HG03135 (cell line): ENCODE results near the gene NACA2.
"Not testable (repeated sequence)": the region's sequence is repeated elsewhere in the genome, so short reads cannot be mapped to it uniquely, and the experiment has no call there.

Experiments used
- ATAC-seq: cut with Tn5 transposase; IDR thresholded peaks from one replicate; pipeline ENCODE4 v1.9.1; 2021; ENCODE audit warnings: mild to moderate bottlenecking, moderate library complexity; ENCODE audit not compliant: unreplicated experiment

The NACA2 gene

DNA sequence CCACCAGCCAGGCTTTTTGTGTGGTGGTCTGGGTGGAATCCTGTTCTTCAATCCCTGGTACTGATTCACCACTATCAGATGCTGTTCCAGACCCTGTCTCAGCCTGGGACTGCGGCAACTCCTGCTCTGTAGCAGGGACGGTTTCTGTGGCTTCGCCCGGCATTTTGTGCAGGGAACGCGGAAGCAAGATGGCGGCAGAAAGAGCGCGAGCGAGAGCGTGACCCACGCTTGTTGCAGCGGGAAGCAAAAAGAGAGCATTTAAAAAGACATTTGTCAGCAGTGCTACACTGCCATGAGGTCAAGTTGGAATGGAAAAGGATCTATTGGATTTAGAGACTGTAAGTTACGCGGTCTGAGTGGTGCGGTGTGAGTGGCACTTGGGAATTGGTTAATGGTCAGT is at the start of gene NACA2:
TSS of gene NACA2 (minus strand) at position 202 of the 400 bp plus-strand sequence. CDS start at position 163, 39 bp downstream.
- ATAC-seq, result no peak

DNA sequence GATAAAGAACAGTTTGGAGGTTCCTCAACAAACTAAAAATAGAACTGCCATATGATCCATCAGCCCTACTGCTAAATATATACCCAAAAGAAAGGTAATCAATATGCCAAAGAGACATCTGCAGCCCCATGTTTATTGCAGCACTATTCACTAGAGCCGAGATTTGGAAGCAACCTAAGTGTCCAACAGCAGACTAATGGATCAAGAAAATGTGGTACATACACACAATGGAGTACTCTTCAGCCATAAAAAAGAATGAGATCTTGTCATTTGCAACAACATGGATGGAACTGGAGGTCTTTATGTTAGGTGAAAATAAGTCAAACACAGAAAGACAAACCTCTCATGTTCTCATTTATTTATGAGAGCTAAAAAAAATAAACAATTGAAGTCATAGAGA is 48.8 kb upstream of the NACA2 start:
- no peak for ATAC-seq

DNA sequence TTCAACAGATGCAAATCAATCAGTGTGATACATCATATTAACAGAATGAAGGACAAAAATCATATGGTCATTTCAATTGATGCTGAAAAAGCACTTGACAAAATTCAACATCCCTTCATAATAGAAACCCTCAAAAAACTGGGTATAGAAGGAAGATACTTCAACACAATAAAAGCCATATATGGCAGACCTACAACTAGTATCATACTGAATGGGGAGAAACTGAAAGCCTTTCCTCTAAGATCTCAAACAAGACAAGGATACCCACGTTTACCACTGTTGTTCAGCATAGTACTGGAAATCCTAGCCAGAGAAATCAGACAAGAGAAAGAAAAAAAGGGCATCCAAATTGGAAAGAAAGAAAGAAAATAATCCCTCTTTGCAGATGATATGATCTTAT is 47.1 kb upstream of the NACA2 start:
- no peak for ATAC-seq

DNA sequence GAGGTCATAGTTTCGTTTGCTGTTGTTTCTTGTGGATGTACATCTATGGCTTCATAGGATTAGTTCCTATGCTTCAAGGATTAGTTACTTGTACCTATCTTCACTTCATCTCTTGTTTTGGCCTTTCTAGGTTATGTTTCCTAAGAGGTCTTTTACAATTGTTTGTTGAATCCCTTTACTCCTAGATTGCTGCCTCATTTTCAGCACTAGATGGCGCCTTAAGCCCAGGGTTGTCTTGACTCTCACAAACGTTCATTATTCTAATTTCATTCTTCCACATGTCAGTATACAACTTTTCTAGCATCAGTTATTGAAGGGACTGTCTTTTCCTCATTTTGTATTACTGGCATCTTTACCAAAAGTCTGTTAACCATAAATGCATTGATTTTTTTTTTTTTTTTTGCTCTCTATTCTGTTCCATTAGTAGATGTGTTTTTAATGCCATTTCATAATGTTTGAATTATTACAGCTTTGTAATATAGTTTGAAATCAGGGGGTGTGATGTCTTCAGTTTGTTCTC is 45.0 kb upstream of the NACA2 start:
- no peak for ATAC-seq

DNA sequence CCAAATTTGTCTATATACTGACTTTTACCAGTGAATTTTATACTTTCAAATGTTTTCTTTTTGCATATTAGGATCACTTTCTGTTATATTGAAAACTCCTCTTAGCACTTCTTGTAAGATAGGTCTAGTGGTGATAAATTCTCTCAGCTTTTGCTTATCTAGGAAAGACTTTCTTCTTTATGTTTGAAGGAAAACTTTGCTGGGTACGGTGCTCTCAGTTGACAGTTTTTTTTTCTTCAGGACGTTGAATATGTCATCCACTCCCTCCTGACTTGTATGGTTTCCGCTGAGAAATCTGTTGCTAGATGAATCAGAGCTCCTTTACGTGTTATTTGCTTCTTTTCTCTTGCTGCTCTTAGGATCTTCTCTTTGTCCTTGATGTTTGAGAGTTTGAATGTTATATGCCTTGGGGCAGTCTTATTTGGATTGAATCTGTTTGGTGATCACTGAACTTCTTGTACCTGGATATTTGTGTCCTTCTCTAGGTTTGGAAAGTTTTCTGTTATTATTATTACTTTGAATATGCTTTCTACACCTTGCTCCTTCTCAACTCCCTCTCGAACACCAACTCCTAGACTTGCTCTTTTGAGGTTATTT is 44.0 kb upstream of the NACA2 start:
- ATAC-seq, result no peak

DNA sequence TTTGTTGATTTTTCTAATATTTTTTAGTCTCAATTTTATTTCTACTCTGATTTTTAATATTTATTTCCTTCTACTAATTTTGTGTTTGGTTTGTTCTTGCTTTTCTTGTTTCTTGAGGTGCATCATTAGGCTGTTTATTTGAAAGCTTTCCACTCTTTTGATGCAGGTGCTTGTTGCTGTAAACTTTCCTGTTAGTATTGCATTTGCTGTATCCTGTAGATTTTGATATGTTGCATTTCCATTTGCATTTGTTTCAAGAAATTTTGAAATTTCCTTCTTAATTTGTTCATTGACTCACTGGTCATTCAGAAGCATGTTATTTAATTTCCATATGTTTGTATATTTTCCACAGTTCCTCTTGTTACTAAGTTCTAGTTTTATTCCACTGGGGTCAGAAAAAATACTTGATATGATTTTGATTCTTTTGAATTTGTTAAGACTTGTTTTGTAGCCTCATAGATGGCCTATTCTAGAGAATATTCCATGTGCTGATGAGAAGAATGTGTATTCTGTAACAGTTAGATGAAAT is 43.1 kb upstream of the NACA2 start:
- ATAC-seq, result no peak

DNA sequence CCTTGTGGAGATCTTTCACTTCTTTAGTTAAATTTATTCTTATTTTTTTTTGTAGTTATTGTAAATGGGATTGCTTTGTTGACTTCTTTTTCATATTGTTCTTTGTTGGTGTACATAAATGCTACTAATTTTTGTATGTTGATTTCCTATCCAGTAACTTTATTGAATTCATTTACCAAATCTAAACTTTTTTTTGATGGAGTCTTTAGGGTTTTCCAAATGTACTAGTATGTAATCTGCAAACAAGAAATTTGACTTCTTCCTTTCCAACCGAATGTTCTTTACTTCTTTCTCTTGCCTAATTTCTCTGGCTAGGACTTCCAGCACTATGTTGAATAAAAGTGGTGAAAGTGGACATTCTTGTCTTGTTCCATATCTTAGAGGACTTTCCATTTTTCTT is 41.8 kb upstream of the NACA2 start:
- ATAC-seq, result no peak

DNA sequence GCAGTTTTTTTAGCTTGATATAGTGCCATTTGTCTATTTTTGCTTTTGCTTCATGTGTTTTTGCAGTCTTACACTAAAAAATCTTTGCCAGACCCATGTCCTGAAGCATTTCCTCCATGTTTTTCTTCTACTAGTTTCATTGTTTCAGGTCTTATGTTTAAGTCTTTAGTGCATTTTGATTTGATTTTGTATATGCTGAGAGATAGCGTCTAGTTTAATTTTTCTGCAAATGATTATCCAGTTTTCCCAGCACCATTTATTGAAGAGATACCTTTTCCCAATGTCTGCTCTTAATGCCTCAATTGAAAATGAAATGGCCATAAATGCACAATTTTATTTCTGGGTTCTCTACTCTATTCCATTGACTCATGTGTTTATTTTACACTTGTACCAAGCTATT is 40.8 kb upstream of the NACA2 start:
- ATAC-seq, result no peak

DNA sequence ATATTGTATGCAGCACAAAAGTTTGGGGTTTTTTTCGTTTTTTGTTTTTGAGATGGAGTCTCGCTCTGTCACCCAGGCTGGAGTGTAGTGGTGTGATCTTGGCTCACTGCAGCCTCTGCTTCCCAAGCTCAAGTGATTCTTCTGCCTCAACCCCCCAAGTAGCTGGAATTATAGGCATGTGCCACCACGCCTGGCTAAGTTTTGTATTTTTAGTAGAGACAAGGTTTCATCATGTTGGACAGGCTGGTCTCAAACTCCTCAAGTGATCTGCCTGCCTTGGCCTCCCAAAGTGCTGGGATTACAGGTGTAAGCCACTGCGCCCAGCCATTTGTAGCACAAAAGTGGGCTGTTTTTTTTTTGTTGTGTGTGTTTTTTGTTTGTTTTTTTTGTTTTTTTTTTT is 37.1 kb upstream of the NACA2 start:
- ATAC-seq, result not testable (repeated sequence)

DNA sequence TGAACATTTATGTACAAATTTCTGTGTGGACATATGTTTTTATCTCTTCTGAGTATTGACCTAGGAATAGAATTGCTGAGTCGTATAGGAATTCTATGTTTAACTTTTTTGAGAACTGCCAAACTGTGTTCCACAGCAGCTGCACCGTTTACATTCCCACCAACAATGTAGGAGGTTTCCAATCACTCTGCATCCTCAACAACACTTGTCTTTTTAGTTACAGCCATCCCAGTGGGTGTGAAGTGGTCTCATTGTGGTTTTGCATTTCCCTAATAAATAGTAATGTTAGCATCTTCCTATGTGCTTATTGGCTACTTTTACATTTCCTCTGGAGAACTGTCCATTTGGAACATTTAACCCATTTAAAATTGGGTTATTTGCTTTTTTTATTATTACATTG is 36.6 kb upstream of the NACA2 start:
- no peak for ATAC-seq

DNA sequence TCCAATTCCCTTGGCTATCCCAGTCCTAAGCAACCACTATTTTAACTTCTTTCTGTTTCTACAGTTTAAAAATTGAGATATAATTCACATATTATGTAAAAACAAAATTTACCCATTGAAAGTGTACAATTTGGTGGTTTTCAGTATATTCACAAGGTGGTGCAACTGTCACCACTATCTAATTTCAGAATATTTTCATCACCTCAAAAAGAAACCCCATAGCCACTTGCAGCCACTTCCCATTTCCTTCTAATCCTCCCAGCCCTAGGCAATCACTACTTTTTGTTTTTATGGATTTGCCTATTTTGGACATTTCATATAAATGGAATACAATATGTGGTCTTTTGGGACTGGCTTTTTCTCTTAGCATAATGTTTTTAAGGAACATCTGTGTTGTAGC is 36.1 kb upstream of the NACA2 start:
- no peak for ATAC-seq

DNA sequence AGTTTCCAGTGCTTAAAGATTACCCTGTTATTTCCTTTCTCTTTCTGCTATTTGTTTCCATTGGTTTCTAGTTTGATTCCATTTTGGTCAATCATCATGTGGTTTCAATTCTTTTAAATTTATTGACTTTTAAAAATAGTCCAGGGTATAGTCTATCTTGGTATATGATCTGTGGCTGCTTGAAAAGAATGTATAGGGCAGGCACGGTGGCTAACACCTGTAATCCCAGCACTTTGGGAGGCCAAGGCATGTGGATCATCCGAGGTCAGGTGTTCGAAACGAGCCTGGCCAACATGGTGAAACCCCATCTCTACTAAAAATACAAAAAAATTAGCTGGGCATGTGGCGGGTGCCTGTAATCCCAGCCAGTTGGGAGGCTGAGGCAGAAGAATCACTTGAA is 34.5 kb upstream of the NACA2 start:
- no peak for ATAC-seq

DNA sequence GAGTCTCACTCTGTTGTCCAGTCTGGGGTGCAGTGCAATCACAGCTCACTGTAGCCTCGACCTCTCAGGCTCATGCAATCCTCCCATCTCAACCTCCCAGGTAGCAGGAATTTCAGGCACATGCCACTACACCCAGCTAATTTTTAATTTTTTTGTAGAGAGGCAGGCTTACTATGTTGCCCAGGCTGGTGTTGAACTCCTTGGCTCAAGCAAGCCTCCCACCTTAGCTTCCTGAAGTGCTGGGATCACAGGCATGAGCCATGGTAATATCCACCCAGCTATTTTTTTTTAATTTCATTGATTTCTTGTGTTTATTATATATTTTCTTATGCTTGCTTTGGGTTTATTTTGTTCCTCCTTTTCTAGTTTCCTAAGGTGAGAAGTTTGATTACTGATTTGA is 33.9 kb upstream of the NACA2 start:
- no peak for ATAC-seq

DNA sequence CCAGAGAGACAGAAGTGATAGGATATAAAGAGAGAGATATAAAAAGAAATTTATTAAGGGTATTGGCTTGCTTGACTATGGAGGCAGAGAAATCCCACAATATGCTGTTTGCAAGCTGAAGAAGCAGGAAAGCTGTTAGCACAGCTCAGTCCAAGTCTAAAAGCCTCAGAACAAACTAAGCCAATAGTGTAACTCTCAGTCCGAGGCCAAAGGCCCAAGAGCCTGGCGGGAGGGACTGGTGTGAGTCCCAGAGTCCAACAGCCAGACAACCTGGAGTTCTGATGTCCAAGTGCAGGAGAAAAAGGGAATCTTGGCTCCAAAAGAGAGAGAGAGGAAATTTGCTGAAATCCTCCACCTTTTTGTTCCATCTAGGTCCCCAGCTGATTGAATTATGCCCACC is 30.3 kb upstream of the NACA2 start:
- ATAC-seq, result no peak

DNA sequence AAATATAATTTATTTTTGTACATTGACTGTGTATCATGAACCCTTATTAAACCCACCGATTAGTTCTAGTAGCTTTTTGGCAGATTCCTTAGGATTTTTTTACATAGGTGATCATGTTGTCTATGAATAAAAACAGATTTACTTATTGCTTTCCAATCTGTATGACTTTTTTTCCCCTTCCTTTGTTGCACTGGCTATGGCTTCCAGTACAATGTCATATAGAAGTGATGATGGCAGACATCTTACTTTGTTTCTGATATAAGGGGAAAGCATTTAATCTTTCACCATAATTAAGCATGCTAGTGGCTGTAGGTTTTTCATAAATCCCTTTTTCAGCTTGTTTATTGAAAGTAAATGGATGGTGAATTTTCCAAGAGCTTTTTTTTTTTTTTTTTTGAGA is 28.9 kb upstream of the NACA2 start:
- no peak for ATAC-seq

DNA sequence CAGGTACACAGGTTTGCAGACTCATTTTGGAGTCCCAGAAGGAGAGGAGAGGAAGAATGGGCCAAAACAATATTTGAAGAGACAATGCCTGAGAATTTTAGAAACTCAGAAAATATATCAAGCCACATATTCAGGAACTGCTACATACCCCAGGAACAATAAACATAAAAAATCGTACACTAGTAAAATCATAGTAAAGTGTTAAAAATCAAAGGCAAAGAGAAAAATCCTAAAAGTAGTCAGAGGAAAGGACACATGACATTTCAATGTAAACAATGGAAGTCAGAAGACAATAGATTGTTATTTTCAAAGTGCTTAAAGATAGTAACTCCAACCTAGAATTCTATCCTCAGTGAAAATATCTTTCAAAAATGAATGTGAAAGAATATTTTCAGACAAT is 28.5 kb upstream of the NACA2 start:
- ATAC-seq, result no peak

DNA sequence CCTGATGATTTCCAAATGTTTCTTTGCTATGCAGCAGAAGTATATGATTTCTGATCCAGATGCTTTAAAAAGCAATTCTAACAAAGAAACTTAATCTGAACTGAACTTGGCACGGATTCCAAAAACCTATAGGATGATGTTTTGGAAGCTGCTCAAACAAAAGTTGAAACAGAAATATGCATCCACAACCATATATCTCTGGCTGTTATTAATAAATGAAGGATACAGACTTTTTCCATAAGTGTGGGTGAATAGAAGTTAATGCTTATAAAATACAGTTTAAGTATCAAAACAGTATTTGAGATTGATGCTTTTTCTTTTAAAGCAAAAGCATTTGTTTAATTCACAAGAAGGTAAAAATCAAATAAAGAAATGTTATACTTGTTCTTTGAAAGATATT is 27.9 kb upstream of the NACA2 start:
- no peak for ATAC-seq

DNA sequence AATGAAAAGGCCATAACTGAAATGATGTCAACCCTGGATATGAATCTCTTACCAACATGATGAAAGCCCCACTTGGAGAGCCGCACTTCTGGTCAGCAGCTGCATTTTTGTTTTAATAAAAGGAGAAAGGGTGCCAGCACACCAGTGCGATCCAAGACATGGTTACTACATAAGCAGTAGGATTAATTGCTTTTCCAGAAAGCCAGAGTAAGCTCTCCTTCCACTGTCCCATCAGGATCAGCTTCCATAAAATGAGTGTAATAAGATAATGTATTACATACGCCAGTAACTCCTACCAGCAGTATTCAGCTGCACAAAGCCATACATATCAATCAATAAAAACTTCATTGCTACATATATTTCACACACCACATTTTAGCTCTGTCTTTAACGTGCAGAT is 26.3 kb upstream of the NACA2 start:
- no peak for ATAC-seq

DNA sequence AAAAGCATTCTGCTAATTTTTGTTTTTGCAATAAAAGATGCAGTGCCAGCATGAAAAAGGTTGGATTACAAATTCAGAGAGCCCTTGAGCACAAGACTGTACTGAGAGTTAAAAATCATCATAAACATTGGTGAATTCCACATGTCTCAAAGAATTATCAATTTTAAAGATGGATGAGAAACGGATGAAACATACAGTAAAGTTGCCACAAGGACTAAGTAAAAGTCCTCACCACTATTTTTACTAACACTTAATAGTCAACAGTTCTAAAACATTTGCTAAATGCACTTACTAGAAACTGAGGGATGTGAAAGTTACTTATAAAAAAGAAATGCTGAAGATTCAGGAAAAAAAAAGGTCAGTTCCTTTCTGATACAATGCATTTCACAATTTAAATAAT is 25.8 kb upstream of the NACA2 start:
- no peak for ATAC-seq

DNA sequence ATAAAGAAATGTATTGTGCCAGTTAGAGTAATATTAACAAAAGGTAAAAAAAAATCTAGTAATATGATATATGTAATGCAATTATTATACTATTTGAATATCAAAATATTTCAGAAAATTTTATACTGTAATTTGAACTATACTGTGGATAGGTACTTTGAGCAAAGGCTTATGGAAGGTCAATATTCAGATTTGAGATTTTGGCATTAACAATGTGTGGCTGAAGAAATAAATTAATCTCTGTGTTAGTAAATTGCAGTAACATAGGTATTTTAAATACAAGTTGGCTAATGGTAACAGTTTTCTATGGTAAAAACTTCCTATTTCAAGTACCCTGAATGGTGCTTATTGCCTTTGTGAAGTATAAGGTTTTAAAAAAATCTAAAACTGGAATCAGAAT is 23.2 kb upstream of the NACA2 start:
- no peak for ATAC-seq

DNA sequence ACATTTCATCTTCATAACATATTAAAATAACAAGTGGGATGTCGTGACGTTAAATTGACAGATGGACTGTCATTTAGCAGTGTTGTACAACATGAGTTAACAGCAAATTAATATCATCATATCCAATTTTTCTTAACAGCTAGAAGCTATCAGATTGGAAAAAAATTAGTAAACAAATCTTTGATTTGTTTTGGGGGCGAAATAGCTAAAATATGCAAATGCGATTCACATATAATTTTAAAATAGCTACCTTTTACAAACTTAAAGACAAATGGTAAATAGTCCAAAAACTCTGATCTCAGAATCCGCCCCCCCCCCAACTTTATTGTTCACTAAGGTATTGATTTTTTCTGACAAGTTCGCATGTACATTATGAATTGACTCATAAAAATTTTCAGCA is 20.3 kb upstream of the NACA2 start:
- ATAC-seq, result no peak

DNA sequence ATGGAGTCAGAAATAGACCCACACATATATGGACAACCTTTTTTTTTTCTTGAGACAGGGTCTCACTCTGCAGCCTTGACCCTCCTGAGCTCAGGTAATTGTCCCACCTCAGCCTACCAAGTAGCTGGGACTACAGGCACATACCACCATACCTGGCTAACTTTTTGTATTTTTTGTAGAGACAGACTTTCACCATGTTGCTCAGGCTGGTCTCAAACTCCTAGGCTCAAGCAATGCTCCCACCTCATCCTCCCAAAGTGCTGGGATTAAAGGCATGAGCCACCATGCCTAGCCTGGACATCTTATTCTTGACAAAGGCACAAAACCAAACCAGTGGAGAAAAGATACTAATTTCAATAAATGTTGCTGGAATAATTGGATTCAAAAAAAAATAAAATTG is 14.7 kb upstream of the NACA2 start:
- ATAC-seq, result no peak

DNA sequence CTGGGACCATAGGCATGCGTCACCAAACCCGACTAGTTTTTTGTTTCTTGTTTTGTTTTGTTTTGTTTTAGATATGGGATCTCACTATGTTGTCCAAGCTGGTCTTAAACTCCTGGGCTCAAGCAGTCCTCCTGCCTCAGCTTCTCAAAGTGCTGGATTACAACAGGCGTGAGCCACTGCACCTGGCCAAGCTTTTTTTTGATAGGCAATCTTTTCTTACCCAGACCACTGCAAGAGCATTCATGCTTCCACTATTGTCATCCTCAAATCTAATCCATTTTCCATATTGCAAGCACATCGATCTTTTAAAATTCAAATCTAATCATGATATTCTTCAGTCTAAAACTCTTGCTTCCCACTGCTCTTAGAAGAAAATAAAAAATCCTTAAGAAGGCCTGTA is 10.3 kb upstream of the NACA2 start:
- ATAC-seq, result no peak
